ENCODE results near the gene PLXNA2.

Gene PLXNA2

GRCh38 chr1:208010487-208011071 lies 233.6 kb downstream of the PLXNA2 start:
- DNase-seq (ENCODE audit: low spot score) = no peak

- no peak for DNase-seq (ENCODE audit: low spot score)
Observed at GRCh38 chr1:208009706-208010444, 234.3 kb downstream of the PLXNA2 start.

DNA sequence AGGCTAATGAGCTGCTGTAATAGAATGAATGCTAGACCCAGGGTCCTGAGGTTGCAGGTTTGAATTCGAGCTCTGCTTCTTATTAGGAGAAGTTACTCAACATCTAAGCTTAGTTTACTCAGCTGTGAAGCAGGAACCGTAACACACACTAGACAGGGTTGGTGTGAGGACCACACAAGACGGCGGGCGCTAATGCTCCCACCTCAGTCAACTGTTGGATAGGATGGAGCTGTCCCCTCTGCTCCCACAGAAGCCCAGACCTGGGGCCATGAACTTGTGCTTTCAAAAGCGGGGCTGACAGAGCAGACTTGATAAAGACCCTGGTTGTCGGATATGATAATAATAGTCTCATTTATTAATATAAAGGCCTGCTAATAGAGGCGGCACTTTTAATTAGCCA lies 234.9 kb downstream of the PLXNA2 start:
- DNase-seq (ENCODE audit: low spot score) = no peak

DNA sequence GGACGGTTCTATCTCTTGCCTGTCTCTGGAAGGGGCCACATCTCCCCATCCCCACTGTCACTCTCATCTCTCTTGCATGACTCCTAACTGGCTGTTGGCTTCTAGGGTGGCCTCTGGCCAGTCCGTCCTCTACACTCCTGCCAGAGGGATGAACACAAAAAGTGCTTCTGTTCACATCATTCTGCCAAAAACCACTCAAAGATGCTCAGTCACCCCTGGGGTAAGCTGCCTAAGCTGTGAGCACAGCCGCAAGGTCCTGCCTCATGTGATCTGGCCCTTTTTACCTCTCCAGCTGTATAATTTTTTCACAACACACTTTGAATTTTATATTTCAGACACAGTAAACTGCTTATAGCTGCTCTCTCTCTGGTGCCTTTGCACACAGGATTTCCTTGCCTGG lies 235.7 kb downstream of the PLXNA2 start:
- no peak for DNase-seq (ENCODE audit: low spot score)

DNA sequence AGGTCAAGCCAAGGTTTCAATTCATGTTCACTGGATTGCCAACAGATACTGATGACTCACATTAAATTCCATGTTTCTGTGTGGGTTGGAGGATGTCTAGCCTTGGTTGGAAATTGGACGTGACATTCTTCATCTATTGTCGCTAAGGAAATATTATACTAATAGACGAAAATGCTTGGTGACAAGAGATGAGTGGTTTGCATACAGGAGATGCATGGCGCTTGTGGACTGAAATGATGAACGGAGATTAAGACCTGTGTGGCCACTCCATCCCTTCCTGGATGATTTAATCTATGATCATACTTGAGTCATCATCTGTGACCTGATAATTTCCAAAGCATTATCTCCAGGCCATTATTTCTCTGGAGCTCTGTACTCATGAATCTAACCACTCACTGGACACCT lies 236.2 kb downstream of the PLXNA2 start:
- DNase-seq (ENCODE audit: low spot score) = no peak

- DNase-seq (ENCODE audit: low spot score) = no peak
Observed at GRCh38 chr1:208007319-208007937, 236.8 kb downstream of the PLXNA2 start.

- no peak for DNase-seq (ENCODE audit: low spot score)
Observed at GRCh38 chr1:208006258-208006920, 237.8 kb downstream of the PLXNA2 start.

DNA sequence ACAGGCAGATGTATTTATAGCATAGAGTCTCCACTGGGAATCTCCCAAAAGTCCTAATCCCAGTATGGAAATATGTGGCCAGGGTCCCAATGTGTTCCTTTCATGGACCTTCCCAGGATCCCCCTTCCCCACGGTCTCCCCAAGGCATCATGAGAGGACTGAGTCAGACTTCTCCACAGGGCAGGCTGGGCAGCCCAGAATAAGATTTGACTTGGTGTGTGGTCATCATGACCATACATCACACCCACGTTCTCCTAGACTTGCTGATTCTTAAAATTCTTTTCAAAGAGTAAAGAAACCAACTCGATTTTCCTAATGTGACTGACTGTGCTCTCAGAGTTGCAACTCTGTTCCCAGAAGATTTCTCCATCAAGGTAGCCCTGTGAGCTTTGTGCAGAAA lies 239.3 kb downstream of the PLXNA2 start:
- no peak for DNase-seq (ENCODE audit: low spot score)

- DNase-seq (ENCODE audit: low spot score) = no peak
Observed at GRCh38 chr1:208003241-208003640, 240.9 kb downstream of the PLXNA2 start.

GRCh38 chr1:208002672-208003071 lies 241.5 kb downstream of the PLXNA2 start:
- DNase-seq (ENCODE audit: low spot score) = no peak

DNA sequence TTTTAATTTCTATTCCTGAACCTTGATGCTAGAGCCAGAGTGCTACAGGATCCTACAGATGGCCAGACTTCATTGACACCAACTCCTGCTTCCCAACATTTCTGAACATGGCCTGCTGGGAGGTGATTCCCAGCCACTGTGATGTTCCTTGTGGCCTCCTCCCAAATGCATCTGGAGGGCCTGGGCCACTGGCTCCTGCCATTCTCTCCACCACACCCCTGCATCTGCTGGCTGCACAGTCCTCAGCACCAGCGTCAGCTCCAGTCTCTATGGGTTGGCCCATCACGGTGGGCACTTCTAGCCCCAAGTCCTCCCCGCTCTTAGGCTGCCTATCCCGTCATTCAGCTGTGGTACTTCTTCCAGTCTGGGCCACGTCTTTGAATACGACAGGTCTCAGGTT lies 242.1 kb downstream of the PLXNA2 start:
- DNase-seq (ENCODE audit: low spot score) = no peak

DNA sequence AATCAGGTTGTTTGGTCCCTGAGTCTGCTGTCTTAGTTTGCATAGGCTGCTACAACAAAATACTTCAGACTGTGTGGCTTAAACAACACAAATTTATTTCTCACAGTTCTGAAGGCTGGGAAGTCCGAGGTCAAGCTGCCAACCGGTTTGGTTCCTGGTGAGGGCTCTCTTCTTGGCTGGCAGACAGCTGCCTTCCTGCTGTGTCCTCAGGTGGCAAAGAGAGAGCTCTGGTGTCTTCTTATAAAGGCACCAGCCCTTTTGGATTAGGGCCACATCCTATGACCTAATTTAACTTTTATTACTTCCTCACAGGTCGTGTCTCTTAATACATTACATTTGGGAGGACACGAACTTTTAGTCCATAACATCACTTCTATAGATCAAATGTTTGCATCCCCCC lies 243.7 kb downstream of the PLXNA2 start:
- DNase-seq (ENCODE audit: low spot score) = no peak

GRCh38 chr1:207999972-208000371 lies 244.2 kb downstream of the PLXNA2 start:
- no peak for DNase-seq (ENCODE audit: low spot score)

GRCh38 chr1:207999274-207999915 lies 244.8 kb downstream of the PLXNA2 start:
- DNase-seq (ENCODE audit: low spot score) = no peak

DNA sequence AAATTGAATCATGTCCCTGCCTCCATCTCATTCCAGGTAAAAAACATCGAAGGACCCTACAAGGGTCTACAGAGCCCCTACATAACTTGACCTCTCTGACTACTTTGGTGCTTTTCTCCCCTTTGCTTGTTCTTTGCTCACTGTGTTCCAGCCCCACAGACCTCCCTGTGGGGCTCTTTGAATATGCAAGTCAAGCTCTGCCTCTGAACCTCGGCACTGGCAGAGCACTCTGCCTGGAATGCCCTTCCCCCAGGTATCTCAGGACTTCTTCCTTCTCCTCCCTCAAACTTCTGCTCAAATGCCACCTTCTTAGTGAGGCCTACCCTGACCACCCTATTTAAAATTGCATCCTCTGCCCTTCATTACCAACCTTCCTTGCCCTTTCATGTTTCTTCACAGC lies 245.5 kb downstream of the PLXNA2 start:
- DNase-seq (ENCODE audit: low spot score) = no peak

- DNase-seq (ENCODE audit: low spot score) = peak; percentile 53
Observed at GRCh38 chr1:207997486-207998268, 246.5 kb downstream of the PLXNA2 start.

DNA sequence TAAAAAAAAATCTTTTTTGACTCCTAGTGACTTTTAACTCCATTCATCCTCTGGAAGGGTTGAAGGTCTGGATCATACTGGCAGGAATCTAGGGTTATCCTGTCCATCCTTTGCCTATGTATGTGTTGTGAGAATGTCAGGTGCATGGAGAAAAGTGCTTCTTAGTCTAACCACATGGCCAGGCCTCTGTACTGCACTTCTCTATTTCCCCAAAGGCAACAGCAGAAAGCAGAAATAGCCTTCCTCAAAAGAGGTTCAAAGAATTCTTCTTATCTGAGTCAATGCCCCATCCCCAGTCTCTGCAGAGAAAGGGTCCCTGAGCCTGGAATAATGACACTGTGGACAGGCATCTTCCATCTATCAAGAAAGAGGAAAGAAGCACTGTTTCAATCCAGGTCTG lies 247.5 kb downstream of the PLXNA2 start:
- no peak for DNase-seq (ENCODE audit: low spot score)

GRCh38 chr1:207995576-207995975 lies 248.6 kb downstream of the PLXNA2 start:
- DNase-seq (ENCODE audit: low spot score) = no peak

DNA sequence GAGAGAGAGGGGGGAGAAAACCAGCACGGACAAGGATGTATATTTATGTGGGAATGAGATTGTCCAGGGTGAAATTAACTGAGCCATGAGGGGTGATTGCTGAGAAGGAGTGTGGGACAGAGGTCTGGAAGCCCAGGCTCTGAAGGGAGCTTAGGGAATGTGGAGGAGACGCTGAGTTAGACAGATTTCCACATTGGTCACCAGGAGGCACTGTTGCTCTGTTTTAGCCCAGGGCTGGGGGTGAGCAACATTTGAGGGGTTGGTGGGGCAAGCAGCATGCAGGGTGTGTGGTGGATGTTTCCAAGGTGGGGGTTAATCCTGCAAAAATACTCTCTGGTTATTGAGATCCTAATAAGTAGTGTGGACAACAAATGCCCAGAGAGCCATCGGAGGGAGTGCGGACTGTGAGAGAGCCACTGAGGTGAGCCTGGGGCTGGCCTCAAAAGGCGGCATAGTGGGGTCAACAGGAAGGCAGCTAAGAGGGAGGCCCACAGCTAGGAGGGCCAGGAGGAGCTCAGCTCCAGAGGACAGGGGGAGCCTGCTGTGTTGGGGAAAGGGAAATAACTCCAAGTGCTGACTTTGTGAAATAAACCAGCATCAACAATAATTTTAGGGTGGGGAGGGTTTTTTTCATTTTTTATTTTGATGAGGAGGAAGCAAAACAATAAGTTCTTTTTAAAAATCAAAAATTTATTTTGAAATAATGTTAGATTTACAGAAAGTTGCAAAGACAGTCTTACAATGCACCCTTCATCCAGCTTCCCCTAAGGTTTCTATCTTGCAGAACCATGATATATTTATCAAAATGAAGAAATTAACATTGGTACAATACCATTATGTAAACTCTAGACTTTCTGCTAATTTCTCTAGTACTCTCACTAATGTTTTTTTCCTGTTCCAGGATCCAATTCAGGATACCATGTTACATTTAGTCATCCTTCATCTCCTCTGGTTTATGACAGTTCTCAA lies 250.4 kb downstream of the PLXNA2 start:
- no peak for DNase-seq (ENCODE audit: low spot score)

DNA sequence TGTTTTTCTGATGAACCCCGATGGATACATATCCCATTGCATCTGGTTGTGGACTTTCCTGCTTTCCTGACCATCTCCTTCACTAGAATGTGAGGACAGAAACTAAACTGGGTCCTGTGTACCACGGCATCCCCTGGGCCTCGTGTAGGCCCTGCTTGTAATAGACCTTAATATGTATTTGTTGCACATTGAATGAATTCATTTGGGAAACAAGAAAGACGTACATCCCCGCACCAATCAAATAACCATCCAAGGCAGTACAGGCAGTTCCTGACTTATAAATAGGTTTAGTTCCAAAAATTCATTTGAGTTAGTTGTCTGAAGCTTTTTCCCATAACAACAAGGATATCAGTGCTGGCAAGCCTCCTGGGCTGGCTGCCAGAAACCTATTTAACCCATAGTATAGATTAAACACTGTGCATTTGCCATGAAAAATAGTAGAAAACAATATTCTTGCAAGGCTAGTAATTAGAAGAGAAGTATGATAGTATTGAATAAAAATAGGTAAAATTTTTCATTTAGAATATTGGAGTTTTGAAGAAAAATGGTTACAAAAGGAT lies 251.4 kb downstream of the PLXNA2 start:
- DNase-seq (ENCODE audit: low spot score) = no peak
